Glomerular endothelial cell (primary cell): Measurements from ENCODE around the gene NOL12. TPM values are rescaled to one million over a fixed set of nuclear protein-coding genes. Genes with fewer than 3 reads are reported as not detected.
A peak's percentile ranks its signal among the peaks of the same experiment; 100 is the strongest.
"Not testable (repeated sequence)": the region's sequence is repeated elsewhere in the genome, so short reads cannot be mapped to it uniquely, and the experiment has no call there.

ENCODE experiments used
- DNase-seq: peaks from one replicate; pipeline ENCODE4 v3.0.0-alpha.2; 2011; ENCODE audit warnings: low read depth, low spot score; ENCODE audit errors: extremely low read depth
- total RNA-seq: library from RNA; depleted of rRNA; stranded (reverse); fragments of >200 nt; gene quantifications from 2 replicates; pipeline ENCODE4 v1.2.3, GENCODE V29; 2015

NOL12 gene
- total RNA-seq, 1 donor from 2014 or later, result 25.8 TPM

DNA sequence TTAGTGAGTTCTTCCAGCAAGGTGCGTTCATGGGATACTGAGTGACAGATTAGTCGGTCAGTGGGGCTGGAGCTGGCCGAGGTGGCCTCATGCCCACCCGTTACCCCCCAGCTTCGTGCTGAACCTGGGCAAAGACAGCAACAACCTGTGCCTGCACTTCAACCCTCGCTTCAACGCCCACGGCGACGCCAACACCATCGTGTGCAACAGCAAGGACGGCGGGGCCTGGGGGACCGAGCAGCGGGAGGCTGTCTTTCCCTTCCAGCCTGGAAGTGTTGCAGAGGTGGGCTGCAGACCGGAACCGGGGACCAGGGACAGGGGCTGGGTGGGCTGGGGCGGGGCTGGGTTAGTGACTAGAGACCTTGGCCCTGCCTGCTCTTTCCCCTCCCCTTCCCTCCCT, 7.8 kb upstream of the NOL12 start:
- no peak for DNase-seq

- DNase-seq, result no peak
Observed at GRCh38 chr22:37679670-37680069, 6.5 kb upstream of the NOL12 start.

- DNase-seq, result no peak
Observed at GRCh38 chr22:37680191-37680851, 5.8 kb upstream of the NOL12 start.

DNA sequence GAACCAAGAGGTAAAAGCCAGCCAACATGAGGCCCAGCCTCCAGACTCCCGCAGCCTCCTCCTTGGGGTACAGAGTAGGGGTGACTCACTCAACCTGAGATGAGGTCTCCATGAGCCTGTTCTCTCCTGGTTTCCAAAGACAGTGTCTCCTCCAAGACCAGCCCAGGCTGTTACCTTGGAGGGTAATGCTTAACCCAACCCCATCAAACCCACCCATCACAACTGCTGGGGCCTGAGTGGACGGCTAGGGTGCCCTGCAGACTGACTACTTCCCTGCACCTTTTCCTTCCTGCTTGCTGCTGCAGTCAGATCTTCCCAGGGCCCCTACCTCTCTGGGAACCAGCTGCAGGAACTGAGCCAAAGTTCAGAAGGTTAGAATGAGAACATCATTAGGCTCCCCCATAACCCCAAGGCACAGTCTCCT, 5.1 kb upstream of the NOL12 start:
- DNase-seq, result no peak

DNA sequence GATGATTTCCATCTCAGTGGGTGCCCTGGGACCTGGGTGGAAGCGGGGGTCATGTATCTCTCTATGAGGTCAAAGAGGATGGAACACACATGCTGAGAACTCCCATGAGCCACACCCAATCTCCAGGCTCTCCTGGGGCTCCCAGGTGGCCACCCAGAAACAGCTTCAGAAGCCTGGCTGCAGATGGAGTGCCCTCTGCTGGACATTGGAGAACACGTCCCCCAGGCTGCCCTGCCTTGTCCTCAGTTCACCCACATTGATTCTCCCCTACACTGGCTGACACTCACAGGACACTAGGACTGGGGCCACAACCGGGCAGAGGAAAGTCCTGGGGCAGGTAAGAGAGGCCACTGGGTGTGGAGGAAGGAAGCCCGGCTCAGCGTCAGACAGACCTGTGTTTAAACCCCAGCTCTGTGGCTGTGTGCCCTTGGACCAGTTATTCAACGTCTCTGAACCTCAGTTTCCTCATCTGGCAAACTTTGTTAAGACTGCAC, 4.5 kb upstream of the NOL12 start:
- no peak for DNase-seq

- DNase-seq, result no peak
Observed at GRCh38 chr22:37684803-37685615, 1.1 kb upstream of the NOL12 start.

DNA sequence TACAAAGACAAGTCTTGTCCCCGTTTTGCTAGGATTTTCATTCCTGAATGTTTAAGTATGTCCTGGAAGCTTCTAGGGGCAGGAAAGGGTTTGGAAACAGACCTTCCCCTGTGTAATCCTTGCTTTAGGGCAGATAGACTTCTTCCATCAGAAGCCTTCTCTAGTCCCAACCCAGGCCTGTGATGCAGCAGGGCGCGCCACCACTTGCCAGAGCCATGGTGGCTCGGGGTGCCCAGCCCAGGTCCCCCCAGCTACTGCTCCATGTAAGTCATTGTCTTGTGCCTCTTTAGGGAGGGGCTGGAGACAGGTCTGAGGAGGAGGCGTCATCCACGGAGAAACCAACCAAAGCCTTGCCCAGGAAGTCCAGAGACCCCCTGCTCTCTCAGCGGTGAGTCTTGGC, 4.3 kb downstream of the NOL12 start:
- DNase-seq, result no peak

GRCh38 chr22:37690901-37691504, 4.9 kb downstream of the NOL12 start:
- no peak for DNase-seq

- no peak for DNase-seq
Observed at GRCh38 chr22:37692627-37693285, 6.6 kb downstream of the NOL12 start.

GRCh38 chr22:37694131-37694530, 8.0 kb downstream of the NOL12 start:
- not testable (repeated sequence) for DNase-seq

DNA sequence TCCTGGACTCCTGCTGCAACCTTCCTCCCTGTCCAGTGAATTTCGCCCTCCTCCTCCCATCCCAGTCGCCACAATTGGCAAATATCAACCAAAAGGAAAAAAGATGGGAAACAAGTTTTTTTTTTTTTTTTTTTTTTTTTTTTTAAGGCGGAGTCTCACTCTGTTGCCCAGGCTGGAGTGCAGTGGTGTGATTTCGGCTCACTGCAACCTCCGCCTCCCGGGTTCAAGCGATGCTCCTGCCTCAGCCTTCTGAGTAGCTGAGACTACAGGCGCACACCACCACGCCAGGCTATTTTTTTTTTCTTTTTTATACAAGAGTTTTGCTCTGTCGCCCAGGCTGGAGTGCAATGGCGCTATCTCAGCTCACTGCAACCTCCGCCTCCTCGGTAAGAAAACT, 10.1 kb downstream of the NOL12 start:
- DNase-seq, result not testable (repeated sequence)

DNA sequence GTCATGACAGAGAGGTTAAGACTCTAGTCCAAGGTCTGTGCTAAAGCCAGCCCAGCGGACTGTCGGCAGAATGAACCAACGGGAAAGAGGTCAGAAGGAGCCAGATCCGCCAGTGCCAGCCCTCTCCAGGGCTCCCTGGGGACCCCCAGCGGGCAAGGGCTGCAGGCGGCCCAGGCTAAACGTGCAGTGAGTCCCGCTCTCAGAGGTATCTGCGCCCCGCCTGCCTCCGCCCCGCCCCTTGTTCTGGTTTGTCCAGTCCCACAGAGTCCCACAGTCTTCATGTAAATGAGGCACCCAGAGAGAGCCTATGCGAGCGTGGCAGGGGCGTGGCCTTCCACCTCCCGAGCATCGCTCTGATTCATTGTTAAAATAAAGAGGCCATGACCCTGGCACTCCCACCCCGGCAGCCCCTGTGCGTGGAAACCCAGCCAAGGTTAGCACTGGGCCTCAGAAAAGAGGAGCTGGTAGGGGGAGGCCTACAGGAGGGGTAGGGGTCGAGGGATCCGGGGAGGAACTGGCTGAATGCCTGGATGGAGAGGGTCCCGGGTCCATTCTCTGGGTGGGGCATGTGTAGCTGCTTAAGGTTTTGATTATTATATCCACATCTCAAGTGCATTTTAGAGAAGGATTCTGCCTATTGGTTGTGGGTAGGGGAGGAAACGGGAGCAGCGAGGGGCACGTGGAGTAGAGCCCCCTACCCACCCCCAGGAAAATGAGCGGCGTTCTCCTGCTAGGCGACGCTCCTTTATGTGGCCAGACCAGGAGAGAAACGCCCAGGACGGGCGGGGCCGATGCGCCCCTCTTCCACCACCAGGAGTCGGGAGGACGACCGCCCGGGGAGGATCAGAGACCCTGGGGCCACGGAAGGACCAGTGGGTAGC, 10.8 kb downstream of the NOL12 start, which contains the start of gene TRIOBP:
Gene TRIOBP, plus strand, starts transcription at position 392 of the 881 bp plus-strand sequence. CDS start 4,318 bp downstream, outside the sequence.
- DNase-seq, result peak; percentile 48

GRCh38 chr22:37697538-37697835, 11.3 kb downstream of the NOL12 start:
- no peak for DNase-seq

DNA sequence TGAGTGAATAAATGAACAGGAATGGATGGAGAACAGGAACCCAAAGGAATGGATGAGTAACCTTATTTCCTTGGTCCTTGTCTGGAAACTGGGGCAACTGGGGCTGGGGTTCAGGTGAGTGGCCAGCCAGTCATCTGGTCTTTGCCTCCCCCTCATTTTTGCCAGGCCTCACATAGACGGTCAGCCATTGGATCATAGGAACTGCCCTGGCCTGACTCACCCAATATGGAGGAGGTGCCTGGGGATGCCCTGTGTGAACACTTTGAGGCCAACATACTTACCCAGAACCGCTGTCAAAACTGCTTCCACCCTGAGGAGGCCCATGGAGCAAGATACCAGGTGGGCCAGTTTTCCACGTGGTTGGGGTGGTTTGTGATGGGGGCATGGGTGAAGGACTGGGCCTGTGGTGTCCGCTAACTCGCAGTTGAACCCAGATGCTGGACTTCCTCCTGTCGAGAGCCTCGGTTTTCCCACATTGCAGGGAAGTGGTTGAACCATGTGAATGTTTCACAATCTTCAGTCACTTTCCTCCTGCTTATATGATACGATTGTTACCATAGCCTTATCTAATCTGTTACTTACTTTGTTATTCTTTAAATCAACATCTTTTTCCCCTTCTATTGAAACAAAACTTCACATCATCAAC, 15.1 kb downstream of the NOL12 start:
- no peak for DNase-seq

GRCh38 chr22:37703906-37704305, 17.8 kb downstream of the NOL12 start:
- DNase-seq, result no peak

DNA sequence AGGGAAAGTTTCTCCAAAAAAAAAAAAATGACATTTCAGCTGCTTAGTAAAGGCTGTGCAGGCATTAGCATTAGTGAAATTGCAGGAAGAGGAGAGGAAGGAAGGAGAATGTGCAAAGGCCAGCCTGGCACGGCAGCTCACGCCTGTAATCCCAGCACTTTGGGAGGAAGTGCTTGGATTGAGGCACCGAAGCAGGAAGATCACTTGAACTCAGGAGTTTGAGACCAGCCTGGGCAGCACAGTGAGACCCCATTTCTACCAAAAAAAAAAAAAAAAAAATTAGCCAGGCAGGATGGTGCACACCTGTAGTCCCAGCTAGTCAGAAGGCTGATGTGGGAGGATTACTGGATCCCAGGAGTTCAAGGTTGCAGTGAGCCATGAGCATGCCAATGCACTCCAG, 18.5 kb downstream of the NOL12 start:
- no peak for DNase-seq

GRCh38 chr22:37705205-37705604, 19.1 kb downstream of the NOL12 start:
- no peak for DNase-seq

DNA sequence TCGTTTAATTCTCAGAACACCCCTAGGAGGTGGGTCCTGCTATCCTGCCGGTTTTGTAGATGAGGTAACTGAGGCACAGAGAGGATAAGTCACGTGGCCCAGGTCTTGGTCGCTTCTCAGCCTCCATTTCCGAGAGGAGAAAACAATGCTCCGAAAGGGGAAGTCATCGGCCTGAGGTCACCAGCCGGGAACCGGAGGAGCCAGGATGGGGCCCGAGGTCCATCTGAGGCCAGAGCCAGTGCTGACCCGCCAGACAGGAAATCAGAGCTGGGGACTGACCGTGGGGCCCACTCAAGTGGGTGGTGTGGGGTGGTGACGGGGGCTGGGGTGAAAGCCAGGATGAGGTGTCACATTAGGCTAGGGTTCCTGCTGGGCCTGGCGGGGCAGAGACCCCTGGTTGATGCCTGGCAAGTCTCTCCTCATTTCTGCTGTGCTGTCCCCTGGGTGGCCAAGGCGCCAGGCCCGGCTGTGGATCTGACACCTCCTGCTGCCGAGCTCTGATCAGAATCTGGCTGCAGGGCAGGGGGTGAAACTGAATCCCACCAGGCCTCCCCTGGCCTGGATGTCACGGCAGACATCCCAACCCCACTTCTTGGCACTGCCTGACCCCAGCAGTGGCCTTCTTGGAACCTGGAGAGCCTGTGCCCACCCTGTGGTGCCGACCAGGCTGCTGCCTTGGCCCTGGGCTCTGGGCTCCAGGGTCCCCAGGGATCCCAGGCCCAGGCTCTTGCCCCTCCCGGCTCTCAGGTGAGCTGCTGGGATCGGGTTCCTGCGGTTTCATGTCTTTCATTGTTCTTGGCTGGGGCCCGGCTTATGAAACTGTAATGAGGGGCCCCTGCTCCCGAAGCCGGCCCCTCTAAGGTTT, 22.7 kb downstream of the NOL12 start:
- DNase-seq, result no peak

GRCh38 chr22:37709445-37709765, 23.3 kb downstream of the NOL12 start:
- no peak for DNase-seq
